HG03432 (cell line): ENCODE data around the gene FGF19.

Experiments used
- ATAC-seq: cut with Tn5 transposase; IDR thresholded peaks from one replicate; pipeline ENCODE4 v1.9.1; 2021; ENCODE audit warnings: mild to moderate bottlenecking, moderate library complexity; ENCODE audit not compliant: unreplicated experiment

FGF19 gene

GRCh38 chr11:69703768-69704507 lies at the start of gene FGF19:
TSS of gene FGF19 (minus strand) at chr11:69704022. CDS start at chr11:69703876, 146 bp downstream.
- ATAC-seq = no peak

- no peak for ATAC-seq
Measured at GRCh38 chr11:69752890-69753289, 49.1 kb upstream of the FGF19 start.

GRCh38 chr11:69750875-69751597 lies 47.2 kb upstream of the FGF19 start:
- no peak for ATAC-seq

- ATAC-seq = no peak
Measured at GRCh38 chr11:69750108-69750850, 46.5 kb upstream of the FGF19 start.

- no peak for ATAC-seq
Measured at GRCh38 chr11:69748637-69749036, 44.8 kb upstream of the FGF19 start.

DNA sequence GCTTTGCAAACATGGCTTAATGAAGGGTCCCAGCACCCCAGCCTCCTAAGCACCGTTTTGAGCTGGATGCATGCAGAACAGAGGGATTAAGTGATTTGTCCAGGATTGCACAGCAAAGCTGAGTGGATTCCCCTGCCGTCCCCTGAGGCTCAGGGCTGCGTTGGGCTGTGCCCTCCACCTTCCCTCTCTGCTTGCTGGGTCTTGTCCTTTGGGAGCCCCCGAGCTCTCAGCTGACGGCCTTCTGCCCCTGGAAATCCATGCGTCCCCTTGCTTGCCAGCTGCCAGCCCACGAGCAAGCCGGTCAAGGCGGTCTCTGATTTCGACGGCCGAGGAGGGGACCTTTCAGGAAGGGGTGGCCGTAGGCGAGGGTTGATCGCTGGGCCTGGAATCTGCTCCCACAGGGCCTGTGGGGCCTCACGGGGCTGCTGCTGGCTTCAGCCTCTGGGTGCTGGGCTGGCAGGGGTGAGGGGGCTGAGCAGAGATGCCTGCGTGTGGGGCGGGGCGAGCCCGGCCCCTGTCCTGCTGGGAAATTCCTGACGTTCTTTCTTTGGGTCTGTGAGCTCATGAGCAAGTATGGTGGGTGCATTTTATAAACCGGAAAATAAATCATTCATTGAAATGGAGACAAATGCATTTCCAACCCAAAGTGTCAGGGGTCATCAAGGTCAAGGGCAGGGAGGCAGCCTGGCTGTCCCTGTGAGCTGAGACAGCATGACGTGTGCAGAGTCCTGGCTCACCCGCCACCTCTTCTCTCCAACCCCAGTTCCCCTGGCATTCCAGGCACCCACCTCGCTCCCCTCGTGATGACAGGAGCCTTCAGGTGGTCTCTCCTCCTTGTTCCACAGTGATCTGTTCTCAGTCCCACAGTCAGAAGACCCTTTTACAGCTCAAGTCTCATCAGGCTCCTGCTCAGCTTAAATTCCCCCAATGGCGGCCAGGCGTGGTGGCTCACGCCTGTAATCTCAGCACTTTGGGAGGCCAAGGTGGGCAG lies 43.2 kb upstream of the FGF19 start:
- no peak for ATAC-seq

GRCh38 chr11:69746140-69746539 lies 42.3 kb upstream of the FGF19 start:
- no peak for ATAC-seq

DNA sequence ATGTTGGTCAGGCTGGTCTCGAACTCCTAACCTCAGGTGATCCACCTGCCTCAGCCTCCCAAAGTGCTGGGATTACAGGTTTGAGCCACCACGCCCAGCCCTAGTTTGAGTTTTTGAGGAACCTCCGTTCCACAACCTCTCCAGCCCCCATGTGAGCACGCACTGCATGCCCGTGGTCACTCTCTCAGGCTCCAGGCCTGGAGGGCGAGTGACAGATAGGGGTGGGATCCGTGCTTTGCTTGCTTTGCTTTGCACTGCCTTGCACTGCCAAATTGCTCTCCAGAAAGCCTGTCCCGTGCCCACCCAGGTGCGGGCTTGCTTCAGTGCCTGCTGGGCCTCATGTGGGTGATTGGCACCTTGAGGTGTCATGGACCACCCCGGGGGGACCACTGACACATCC lies 41.4 kb upstream of the FGF19 start:
- ATAC-seq = no peak

DNA sequence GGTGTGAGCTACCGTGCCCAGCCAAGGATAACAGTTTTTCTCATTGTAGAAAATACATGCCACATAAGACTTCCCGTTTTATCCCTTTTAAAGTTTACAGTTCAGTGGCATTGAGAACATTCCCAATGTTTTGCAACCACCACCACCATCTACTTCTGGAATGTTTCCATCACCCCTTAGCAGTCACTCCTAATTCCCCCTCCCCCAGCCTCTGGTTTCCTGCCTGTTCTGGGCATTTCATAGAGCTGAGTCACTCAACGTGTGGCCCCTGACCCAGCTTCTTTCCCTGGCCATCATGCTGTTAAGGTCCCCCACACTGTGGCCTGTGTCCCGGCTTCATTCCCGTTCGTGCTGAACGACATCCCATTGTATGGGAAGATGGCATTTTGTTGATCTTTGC lies 40.6 kb upstream of the FGF19 start:
- ATAC-seq = no peak

DNA sequence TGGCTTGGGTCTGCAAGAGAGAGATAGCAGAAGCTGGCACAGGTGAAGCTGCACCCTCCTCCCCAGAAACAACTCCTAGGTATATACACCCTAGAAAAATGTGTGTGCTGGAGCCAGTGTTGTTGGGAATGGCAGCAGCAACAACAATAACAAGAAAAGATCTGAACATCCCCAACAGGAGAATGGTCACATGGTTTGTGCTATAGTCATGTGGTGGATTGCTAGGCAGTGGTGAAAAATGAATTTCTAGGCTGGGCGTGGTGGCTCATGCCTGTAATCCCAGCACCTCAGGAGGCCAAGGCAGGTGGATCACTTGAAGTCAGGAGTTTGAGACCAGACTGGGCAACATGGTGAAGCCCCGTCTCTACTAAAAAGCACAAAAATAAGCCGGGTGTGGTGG lies 31.0 kb upstream of the FGF19 start:
- ATAC-seq = no peak

- no peak for ATAC-seq
Measured at GRCh38 chr11:69734367-69734766, 30.5 kb upstream of the FGF19 start.

DNA sequence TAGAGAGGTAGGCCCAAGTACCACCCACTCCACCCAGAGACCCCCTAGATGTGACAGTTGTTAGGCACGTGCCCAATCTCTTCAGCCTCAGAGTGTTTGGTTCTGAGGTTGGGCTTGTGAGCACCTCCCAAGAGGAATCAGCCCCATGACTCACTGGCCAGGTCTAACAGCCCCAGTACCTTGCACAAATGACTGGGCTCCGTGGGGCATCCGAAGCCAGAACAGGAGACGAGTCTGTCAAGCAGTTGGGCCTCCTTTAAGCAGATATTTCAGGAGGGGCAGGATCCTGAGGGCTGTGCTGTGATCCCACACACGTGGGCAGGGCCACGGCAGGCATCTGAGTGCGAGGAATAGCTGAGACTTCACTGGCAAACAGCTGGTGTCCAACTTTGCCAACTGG lies 29.1 kb upstream of the FGF19 start:
- ATAC-seq = no peak

GRCh38 chr11:69731110-69731509 lies 27.3 kb upstream of the FGF19 start:
- ATAC-seq = no peak

GRCh38 chr11:69730500-69730899 lies 26.7 kb upstream of the FGF19 start:
- ATAC-seq = no peak

DNA sequence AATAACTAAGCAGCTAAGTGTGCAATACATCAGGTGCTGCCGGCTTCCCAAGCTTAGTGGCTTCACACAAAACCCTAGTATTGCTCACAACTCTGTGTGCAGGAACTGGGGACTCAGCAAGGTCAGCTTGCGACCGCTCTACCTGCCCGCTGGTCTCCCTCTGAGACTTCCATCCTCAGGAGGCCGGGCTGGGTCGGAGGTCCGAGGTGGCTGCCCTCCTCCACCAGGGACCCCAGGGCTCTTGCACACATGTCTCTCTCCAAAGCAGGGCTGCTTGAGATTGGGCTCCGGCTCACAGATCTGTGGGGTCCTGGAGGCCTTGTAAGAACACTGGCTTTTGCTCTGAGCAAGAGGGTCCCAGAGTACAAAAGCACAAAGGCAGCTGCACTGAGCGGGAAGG lies 25.4 kb upstream of the FGF19 start:
- ATAC-seq = no peak

DNA sequence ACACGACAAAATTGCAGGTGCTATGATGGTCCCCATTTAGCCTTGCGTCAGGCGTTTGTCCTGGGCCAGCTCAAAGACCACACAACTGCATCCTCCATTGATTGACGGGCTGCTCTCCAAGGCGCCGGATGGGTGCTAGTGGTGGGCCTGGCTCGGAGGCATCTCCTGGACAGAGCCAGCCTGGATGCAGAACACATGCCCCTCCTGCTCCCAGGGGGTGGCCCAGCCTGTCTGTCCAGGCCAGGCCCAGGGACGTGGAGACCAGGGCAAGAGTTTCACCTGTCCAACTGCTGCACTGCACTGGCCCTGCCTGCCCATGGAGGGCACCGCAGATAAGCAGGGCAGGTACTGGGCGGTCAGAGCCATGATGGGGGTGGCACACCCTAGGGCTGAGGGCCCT lies 23.4 kb upstream of the FGF19 start:
- no peak for ATAC-seq

GRCh38 chr11:69726481-69726880 lies 22.7 kb upstream of the FGF19 start:
- no peak for ATAC-seq

- no peak for ATAC-seq
Measured at GRCh38 chr11:69726019-69726418, 22.2 kb upstream of the FGF19 start.

- no peak for ATAC-seq
Measured at GRCh38 chr11:69721745-69722144, 17.9 kb upstream of the FGF19 start.

GRCh38 chr11:69721106-69721505 lies 17.3 kb upstream of the FGF19 start:
- no peak for ATAC-seq

GRCh38 chr11:69718912-69719311 lies 15.1 kb upstream of the FGF19 start:
- ATAC-seq = no peak
